ENCODE measurements around the gene CDC25B.
"Not testable (repeated sequence)": the region's sequence is repeated elsewhere in the genome, so short reads cannot be mapped to it uniquely, and the experiment has no call there.

The CDC25B gene

DNA sequence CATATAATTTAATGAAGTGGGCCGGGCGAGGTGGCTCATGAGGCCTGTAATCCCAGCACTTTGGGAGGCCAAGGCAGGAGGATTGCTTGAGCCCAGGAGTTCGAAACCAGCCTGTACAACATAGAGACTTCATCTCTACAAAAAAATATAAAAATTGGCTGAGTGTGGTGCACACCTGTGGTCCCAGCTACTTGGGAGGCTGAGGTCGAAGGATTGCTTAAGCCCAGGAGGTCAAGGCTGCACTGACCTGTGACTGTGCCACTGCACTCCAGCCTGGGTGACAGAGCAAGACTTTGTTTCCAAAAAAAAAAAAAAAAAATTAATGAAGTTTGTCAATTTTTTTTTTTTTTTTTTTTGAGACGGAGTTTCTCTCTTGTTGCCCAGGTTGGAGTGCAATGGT lies 33.8 kb downstream of the CDC25B start:
- not testable (repeated sequence) for DNase-seq (ENCODE audit: low read depth)

- no peak for DNase-seq (ENCODE audit: low read depth)
Observed at GRCh38 chr20:3836132-3836531, 40.0 kb downstream of the CDC25B start.

GRCh38 chr20:3839328-3839727 lies 43.2 kb downstream of the CDC25B start:
- DNase-seq (ENCODE audit: low read depth) = no peak

- not testable (repeated sequence) for DNase-seq (ENCODE audit: low read depth)
Observed at GRCh38 chr20:3840201-3840600, 44.1 kb downstream of the CDC25B start.

DNA sequence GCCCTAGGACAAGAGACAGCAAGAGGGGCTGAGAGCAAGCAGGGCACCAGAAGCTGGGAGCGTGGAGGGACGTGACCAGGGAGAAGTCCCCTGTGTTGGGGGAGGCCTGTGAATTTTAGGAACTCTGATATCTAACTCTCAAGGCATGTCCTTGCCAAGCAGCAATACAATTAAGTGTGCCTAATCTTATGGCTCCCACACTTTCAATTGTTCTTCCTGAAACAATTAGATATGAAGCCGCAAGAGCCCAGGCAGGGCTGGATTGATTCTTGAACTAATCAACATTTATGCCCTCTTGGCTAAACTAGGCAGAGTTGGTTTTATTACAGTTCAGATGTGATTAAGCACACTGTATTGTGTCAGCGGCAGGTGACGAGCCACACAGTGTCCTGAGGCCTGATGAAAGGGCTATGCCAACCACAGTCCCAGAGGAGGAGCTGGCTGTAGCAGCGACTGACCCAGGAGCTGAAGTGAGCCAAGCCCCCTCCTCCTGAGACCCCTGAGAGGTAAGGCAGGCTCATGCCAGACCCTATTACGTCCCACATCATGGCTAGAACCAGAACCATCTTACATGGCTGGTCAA lies 46.3 kb downstream of the CDC25B start:
- DNase-seq (ENCODE audit: low read depth) = no peak

- DNase-seq (ENCODE audit: low read depth) = no peak
Observed at GRCh38 chr20:3843490-3843889, 47.4 kb downstream of the CDC25B start.

DNA sequence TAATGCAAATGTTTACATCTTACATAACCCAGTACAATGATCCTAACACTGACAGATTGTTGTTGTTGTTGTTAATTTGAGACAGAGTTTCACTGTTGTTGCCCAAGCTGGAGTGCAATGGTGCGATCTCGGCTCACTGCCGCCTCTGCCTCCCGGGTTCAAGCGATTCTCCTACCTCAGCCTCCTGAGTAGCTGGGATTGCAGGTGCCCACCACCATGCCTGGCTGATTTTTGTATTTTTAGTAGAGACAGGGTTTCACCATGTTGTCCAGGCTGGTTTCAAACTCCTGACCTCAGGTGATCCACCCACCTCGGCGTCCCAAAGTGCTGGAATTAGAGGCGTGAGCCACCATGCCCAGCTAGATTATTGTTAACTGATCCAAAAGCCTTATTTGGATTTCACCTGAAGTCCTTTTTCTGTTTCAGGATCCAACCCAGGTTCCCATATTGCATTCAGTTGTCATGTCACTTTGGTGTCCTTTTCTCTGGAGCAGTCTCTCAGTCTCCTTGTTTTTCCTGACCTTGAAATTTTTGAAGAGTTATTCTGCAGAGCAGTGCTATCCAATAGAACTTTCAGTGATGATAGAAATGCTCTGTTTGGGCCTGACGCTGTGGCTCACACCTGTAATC lies 48.0 kb downstream of the CDC25B start:
- DNase-seq (ENCODE audit: low read depth) = not testable (repeated sequence)

DNA sequence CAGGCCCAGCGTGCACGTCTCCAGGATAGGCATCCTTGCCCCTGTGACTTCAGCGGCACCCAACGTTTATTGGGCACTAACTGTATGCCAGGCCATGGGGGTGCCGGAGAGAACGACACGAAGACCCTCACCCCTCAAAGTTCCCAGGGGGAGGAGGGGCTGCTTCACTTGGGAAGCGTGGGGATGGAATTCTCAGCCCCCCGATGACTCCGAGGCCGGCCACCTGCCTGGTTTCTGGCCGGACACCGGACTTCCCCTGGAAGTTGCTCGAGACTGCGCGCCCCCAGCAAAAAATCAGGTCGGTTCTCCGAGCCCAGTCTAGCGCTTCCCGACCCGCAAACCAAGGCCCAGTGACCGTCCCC lies 50.2 kb downstream of the CDC25B start:
- DNase-seq (ENCODE audit: low read depth) = no peak

- DNase-seq (ENCODE audit: low read depth) = peak; percentile 72
Observed at GRCh38 chr20:3846740-3847428, 50.8 kb downstream of the CDC25B start, which contains the start of gene MAVS. Gene MAVS (plus strand): TSS chr20:3846834. CDS start chr20:3854625, 7,791 bp downstream.

DNA sequence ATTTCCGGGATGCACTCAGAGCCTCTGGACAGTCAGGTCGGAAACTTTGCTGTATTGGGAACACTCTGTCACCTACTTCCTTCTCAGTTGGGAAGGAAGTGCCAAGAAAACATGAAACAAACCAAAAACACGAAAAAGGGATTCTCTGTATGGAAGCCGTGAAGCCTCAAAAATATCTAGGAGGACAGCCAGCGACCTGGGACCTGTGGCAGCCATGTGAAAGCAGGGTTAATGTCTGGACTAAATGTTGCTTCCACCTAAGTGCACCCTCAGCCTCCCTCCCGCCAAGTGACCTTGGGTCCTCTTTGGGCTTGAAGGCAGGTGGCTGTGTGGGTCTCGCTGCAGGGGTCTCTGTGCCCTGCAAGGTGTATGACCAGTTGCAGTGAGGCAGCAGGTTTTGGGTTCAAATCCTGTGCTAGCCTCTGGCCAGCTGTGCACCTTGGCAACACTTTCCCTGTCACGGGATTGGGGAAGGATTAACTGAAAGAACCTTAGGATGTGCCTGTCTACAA lies 51.4 kb downstream of the CDC25B start:
- DNase-seq (ENCODE audit: low read depth) = no peak

DNA sequence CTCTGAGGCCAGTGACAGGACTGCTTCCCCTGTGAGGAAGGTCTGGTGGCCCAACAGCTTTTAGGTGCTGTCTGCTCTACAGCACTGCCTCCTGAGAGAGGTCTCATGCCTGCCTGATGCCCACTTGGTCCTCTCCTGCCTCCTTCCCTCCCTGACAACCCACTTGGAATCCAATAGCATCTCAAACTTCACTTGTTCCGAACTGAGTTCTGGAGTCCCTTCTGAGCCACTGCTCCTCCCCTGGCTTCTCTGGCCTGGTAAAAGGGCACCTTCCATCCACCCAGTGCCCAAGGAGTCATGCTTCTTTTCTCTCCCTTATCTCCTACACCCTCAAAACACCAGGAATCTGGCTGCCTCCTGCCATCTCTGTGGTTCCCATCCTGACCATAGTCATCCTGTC lies 52.5 kb downstream of the CDC25B start:
- DNase-seq (ENCODE audit: low read depth) = no peak

GRCh38 chr20:3854462-3854871 lies 58.4 kb downstream of the CDC25B start:
- DNase-seq (ENCODE audit: low read depth) = no peak
